ENCODE data around the gene ADGRE2. TPM values are rescaled to one million over a fixed set of nuclear protein-coding genes. Genes with fewer than 3 reads are reported as not detected.
"Not testable (repeated sequence)": the region's sequence is repeated elsewhere in the genome, so short reads cannot be mapped to it uniquely, and the experiment has no call there.

The ADGRE2 gene
- total RNA-seq, 4 donors from 2014 or later, result 4.5 to 10.7 (median 7.1) TPM

DNA sequence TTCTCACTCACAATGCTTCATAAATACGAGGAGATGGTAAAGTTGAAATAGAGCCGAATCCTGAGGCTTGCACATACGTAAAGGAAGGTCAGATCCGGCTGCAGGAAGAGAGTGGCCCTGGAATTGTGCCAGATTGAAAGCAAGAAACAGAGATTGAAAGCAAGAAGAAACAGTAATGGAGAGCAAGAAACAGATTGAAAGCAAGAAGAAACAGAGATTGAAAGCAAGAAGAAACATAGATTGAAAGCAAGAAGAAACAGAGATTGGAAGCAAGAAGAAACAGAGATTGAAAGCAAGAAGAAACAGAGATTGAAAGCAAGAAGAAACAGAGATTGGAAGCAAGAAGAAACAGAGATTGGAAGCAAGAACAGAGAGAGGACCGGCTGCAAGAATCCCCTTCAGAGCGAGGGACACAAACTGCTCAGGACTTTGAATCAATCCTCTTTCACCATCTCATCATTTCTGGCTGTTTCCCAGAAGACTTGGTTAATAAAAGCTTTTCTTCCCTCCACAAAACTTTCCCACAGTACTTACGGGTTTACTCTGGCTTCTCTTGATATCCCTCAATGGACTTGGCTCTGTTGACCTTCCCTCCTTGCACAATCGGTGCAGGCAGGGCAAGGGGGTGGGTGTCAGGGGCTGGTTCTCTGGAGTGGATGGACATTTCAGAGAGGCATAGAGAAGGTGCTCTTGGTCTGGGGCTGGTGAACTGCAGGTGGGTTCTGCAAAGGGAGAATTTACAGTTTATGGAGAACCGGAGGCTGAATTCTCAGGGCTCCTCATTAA, 31.1 kb upstream of the ADGRE2 start:
- WGBS, 2 donors, result 48 to 56% methylated on average over 9 of the region's 9 CpGs
- TF ChIP-seq CTCF (IDR thresholded peaks at IDR 0.05) (no peak), POLR2A (IDR thresholded peaks at IDR 0.05) (no peak)
- intact Hi-C loops (cut with DNase I; ENCODE audit: low total_unique reads), result no loop called here
- no peak for DNase-seq (ENCODE audit: low spot score in 2 of 2)
- H3K4me3 ChIP-seq (ENCODE audit: low read depth, poor library complexity, severe bottlenecking), result no peak overlapping the region

- WGBS, 2 donors, result 78 to 88% methylated on average over 3 of the region's 3 CpGs
- no peak overlapping the region for H3K4me3 ChIP-seq (ENCODE audit: low read depth, poor library complexity, severe bottlenecking)
- TF ChIP-seq CTCF (IDR thresholded peaks at IDR 0.05) (no peak), POLR2A (IDR thresholded peaks at IDR 0.05) (no peak)
- intact Hi-C loops (cut with DNase I; ENCODE audit: low total_unique reads), result no loop called here
- DNase-seq (ENCODE audit: low spot score in 2 of 2), result no peak
These were observed 26.4 kb upstream of the ADGRE2 start for GRCh38 chr19:14804765-14805164.

DNA sequence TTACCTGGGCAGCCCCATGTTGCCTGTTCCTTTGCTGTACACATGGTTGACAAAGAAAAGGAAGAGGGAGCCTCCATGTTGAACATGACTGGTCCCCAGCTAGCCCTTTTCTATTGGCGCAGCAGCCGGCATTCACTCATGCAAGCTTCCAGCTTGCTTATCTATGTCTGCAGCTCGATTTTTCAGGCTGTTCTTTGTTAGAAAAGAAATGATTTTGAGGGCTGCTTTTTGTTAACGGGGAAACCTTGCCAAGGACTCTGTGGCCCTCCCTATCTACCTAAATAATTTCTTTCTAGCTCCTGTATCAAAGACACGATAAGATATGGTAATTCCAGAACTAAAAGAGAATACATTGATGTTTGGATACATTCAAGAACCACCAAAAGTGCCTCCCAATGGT, 20.4 kb upstream of the ADGRE2 start:
- intact Hi-C loops (cut with DNase I; ENCODE audit: low total_unique reads), result no loop called here
- 80 to 84% methylated on average over 5 of the region's 5 CpGs for WGBS, 2 donors

DNA sequence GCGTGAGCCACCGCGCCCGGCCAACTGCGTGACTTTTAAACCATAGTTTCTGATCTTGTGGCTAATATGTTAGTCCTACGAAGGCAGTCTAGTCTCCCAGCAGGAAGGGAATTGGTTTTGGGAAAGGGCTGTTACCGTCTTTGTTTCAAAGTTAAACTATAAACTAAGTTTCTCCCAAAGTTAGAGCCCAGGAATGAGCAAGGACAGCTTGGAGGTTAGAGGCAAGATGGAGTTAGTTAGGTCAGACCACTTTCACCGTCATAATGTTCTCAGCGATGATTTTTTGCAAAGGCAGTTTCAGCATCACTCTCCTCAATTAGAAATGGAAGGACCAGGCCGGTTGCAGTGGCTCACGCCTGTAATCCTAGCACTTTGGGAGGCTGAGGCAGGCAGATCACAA, 17.7 kb upstream of the ADGRE2 start:
- intact Hi-C loops (cut with DNase I; ENCODE audit: low total_unique reads), result no loop called here

More for the DNA sequence above, 20.4 kb upstream of the ADGRE2 start:
- TF ChIP-seq POLR2A (IDR thresholded peaks at IDR 0.05), result no peak
- TF ChIP-seq CTCF (IDR thresholded peaks at IDR 0.05), result no peak
- H3K4me3 ChIP-seq (ENCODE audit: low read depth, poor library complexity, severe bottlenecking), result no peak overlapping the region
- DNase-seq (ENCODE audit: low spot score in 2 of 2), result no peak

GRCh38 chr19:14795078-14795721, 16.8 kb upstream of the ADGRE2 start:
- H3K4me3 ChIP-seq (ENCODE audit: low read depth, poor library complexity, severe bottlenecking), result no peak overlapping the region
- no peak for TF ChIP-seq CTCF (IDR thresholded peaks at IDR 0.05)
- TF ChIP-seq POLR2A (IDR thresholded peaks at IDR 0.05), result no peak
- WGBS, 2 donors, result 81 to 83% methylated on average over 5 of the region's 5 CpGs
- intact Hi-C loops (cut with DNase I; ENCODE audit: low total_unique reads), result no loop called here
- no peak for DNase-seq (ENCODE audit: low spot score in 2 of 2)

More for the DNA sequence above, 17.7 kb upstream of the ADGRE2 start:
- WGBS, 2 donors, result 92 to 95% methylated on average over 11 of the region's 11 CpGs
- TF ChIP-seq CTCF (IDR thresholded peaks at IDR 0.05) (no peak), POLR2A (IDR thresholded peaks at IDR 0.05) (no peak)
- H3K4me3 ChIP-seq (ENCODE audit: low read depth, poor library complexity, severe bottlenecking), result no peak overlapping the region
- DNase-seq (ENCODE audit: low spot score in 2 of 2), result no peak

- intact Hi-C loops (cut with DNase I; ENCODE audit: low total_unique reads); DNase-seq (ENCODE audit: low spot score in 2 of 2); H3K4me3 ChIP-seq (ENCODE audit: low read depth, poor library complexity, severe bottlenecking): not testable (repeated sequence)
- 66% methylated on average over 6 of the region's 6 CpGs for WGBS, 2 donors
These were observed 13.9 kb upstream of the ADGRE2 start for GRCh38 chr19:14792250-14792649.

Data from lower leg skin (tissue), 4 donors.